Stimulated activated CD4-positive, alpha-beta T cell treated with anti-CD3 and anti-CD28 coated beads, Interleukin-12 subunit alpha, Interleukin-12 subunit beta, amount 100 ng/mL, for 24 hours (primary cell): ENCODE data around the gene PTPRN2.

ENCODE experiments used
- DNase-seq, 2 experiments: peaks; one replicate each; pipeline ENCODE4 v3.0.0-alpha.2; 2020; ENCODE audit warnings: low read depth in 2 of 2

The PTPRN2 gene

GRCh38 chr7:158266817-158267741 is 320.5 kb downstream of the PTPRN2 start:
- DNase-seq, result no peak

DNA sequence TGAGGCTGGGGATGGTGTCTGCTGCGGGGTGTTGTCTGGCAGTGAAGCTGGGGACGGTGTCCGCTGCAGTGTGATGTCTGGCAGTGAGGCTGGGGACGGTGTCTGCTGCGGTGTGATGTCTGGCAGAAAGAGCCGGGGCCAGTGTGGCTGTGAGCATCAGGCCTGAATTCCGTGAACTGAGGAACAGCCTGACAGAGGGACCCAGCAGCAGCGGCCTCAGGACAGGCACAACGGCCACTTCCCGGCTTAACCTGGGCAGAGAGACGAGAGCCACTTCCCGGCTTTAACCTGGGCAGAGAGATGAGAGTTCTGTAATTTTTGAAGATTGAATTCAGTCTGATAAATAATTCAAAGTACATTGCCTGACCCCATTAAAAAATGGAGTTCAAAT is 321.2 kb downstream of the PTPRN2 start:
- no peak for DNase-seq

DNA sequence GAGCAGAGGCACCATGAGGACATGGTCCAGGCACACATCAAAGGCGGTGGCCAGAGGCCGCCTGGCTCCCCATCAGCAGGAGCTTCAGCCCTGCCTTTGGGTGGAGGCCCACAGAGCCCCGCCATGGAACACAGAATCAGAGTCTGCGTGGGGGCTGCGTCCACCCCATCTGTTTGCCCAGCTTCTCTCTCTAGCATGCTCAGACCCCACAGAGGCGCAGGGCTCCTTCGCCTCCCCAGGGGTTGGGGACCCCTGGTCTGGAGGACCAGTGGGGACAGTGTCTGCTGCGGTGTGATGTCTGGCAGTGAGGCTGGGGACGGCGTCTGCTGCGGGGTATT is 321.9 kb downstream of the PTPRN2 start:
- DNase-seq, result no peak

- no peak for DNase-seq
Measured at GRCh38 chr7:158264881-158265742, 322.5 kb downstream of the PTPRN2 start.

DNA sequence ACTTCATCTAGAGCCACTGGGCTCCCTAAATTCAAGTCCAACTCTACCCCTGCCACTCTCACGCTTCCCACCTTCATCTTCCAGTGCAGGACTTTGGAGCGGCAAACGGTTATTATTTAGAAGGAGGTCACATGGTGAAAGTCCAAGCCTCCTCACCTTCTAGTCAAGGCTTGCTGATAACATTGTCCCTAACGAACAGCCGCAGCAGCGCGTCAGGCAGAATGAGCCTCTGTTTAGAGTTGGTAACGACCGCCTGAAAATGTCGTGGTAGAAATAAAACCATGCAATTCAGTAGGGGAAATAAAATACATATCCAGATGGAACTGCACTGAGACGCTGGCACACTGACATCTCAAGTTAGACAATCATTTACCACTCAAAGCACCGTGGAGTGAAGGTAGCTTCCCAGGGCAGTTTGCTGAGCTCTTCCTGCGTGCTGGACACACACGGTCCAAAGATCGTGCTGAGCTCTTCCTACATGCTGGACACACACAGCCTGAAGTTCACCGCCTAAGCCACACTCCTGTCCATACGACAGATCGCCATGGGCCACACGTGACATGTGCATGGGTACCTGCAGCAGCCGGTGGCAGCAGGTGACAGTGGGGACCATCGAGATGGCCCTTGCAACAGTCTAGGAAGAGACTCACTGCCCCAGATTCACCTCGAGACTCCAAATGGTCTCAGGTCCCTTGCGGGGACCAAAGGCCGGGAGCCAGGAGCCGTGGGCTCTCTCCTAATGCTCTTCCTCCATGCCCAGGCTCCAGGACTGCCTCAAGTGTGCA is 323.5 kb downstream of the PTPRN2 start:
- DNase-seq, result no peak

GRCh38 chr7:158263110-158263963 is 324.3 kb downstream of the PTPRN2 start:
- DNase-seq, result no peak

DNA sequence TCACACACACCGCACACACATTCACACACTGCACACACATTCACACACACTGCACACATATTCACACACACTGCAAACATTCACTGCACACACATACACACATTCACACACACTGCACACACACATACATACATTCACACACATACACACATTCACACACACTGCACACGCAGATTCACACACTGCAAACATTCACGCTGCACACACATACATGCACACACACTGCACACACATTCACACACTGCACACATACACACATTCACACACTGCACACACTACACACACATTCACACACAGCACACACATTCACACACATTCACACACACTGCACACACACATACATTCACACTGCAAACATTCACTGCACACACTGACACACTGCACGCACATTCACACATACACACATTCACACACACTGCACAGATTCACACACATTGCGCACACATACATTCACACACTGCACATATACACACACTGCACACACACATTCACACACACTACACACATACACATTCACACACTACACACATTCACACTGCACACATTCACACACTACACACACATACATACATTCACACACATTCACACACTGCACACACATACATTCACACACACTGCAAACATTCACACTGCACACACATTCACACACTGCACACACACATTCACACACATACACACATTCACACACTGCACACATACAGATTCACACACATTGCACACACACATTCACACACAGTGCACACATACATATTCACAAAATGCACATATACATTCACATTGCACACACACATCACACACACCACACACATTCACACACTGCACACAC is 325.1 kb downstream of the PTPRN2 start:
- no peak for DNase-seq

DNA sequence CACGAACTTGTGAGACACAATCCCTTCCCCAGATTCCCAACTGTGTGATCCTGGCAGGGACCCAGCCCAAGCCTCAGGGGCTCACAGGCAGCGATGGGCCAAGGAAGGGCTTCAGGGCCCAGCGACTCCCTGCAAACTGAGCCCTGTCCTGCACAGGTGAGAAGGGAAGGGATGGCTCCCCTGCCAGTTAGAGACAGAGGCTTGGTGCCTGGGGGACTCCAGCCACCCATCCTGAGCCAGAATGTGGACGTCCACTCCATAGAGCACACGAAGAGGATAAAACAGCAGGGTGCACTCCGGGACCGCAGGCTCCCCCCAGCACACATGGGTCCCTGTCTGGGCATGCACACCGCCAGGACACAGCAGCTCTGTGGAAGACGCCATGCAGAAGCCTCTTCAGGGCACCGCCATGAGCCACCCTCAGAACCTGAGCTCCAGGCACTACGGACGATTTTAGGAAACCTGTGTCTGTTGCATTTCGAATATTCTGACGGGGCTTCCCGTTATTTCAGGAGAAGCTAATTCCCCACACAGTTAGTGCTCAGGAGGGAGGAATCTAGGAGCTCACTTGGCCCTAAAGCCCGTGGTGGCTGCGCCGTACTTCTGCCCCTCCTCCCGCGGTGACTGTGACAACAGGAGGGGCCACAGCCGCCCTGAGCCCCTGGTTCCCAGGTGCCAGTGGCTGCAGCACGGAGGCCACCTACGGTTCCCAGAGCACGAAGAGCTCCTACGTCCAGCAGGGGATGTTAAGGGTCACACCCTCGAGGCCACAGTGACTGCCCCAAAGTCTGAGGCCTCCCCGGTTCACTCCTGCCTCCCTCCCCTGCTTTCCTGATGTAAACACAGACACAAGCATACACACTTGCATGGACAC is 326.0 kb downstream of the PTPRN2 start:
- no peak for DNase-seq

- no peak for DNase-seq
Measured at GRCh38 chr7:158260567-158261361, 326.9 kb downstream of the PTPRN2 start.

DNA sequence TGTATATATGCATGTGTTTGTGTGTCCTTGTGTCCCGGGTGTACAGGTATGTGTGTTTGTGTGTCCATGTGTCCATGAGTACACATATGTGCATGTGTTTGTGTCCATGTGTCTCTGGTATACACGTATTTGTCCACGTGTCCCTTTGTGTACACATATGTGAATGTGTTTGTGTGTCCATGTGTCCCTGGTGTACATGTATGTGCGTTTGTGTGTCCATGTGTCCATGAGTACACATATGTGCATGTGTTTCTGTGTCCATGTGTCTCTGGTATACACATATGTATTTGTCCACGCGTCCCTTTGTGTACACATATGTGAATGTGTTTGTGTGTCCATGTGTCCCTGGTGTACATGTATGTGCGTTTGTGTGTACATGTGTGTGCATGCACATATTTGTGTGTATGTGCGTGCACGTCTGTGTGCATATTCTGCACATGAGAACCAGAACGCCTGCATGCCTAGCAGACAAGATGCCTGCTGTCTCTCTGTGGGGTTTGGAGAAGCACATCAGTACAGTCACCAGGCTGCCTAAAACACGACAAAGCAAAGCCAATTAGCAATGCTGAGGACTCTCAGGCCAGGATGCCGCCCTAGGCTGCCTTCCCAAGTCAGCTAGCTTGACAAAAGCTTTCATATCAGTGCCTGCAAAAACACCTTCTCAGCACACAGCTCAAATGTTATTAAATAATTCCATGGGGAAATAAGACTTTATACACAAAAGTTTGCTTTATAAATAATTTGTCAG is 327.8 kb downstream of the PTPRN2 start:
- DNase-seq, result no peak

DNA sequence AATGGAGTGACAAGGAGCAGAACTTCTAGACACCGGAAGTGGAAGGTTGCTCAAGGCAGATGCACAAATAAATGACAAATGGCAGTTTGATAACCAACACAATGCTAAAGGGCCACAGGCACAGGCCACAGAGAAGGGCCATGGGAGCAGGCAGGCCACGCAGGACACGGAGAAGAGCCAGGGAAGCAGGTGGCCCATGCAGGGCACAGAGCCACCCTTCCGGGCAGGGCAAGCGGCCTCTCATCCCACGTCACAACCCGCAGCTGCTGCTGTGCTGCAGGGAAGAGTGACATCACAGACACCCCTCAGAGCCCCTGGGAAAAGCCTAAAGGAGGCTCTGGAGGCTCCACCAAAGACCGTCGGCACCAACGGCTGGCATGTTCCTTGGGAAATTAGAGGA is 328.5 kb downstream of the PTPRN2 start:
- no peak for DNase-seq

DNA sequence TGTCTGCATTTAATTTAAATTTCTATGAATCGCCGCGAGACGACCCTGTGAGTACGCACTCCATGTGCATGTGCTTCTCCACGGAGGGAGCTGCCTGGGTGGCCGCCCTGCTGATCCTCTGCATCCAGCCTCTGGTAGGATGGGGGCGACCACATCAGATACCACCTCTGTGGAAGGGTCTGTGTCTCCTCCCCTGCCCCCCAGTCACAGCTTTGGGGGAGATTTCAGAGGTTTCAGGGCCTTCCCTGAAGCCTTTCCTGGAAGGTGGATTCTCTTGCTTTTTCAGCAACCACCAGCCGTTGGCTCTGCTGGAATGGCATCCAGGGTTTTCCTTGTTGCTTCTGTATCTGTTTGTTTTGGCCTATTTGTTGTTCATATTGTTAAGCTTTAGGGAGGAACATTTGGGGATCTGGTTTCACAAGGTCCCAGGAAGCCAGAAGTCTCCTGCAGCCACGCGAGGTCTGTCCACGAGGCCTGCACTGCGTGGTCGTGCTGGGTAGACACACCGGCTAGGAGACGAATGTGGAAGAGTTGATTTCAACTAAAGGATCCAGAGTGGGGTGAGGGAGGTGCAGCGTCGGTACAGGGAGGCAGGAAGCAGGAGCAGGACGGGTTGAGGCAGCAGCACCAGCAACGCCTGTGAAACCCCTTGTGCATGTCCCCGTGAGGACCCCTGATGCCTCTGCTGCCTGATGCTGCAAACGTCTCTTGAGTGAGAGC is 329.1 kb downstream of the PTPRN2 start:
- no peak for DNase-seq

- no peak for DNase-seq
Measured at GRCh38 chr7:158257516-158258410, 329.9 kb downstream of the PTPRN2 start.

GRCh38 chr7:158257001-158257400 is 330.6 kb downstream of the PTPRN2 start:
- no peak for DNase-seq

DNA sequence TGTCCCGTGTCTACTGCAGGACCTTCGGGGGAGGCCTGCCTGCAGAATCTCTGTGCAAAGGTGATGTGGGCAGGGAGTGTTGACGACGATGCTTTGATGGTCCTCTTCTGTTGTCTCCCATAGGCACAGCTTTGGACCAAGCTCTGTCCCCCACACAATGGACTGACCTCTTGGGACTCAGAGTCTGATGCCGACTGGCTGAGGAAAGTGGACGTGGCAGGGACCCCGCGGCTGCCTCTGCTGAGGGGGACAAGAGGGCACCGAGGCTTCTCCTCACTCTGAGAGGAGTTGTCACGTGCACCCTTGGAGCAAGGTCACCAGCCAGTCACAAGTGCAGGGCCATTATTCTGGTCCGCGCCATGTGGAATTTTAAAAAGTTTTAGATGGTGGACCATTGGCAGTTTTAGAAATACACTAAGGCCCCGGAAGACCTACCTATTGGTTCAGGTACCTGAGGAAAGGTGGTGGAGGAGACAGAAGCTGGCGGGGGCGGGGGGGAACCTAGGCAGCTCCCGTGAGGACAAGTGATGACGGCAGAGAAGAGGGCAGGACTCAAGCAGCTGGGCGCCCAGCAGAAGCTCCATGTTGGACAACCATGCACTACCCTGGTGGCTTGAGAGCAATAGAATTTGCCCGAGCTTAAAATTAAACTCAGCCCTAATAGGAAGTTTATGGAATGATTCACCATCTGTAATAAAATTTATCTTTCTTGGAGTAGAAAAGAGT is 331.4 kb downstream of the PTPRN2 start:
- DNase-seq, result no peak
